GM18519 (cell line): Measurements from ENCODE around the gene MCFD2.
"Not testable (repeated sequence)": the region's sequence is repeated elsewhere in the genome, so short reads cannot be mapped to it uniquely, and the experiment has no call there.

ENCODE experiments used
- ATAC-seq: cut with Tn5 transposase; IDR thresholded peaks from one replicate; pipeline ENCODE4 v1.9.1; 2021; ENCODE audit warnings: mild to moderate bottlenecking, moderate library complexity; ENCODE audit not compliant: unreplicated experiment, low FRiP score

The MCFD2 gene

GRCh38 chr2:46904908-46905678 is 10.5 kb downstream of the MCFD2 start:
- not testable (repeated sequence) for ATAC-seq

- ATAC-seq, result not testable (repeated sequence)
Measured at GRCh38 chr2:46902980-46903379, 12.6 kb downstream of the MCFD2 start.

GRCh38 chr2:46902465-46902864 is 13.1 kb downstream of the MCFD2 start:
- ATAC-seq, result no peak

- no peak for ATAC-seq
Measured at GRCh38 chr2:46901611-46902010, 14.0 kb downstream of the MCFD2 start.

GRCh38 chr2:46900381-46900780 is 15.2 kb downstream of the MCFD2 start:
- no peak for ATAC-seq

GRCh38 chr2:46899053-46899452 is 16.6 kb downstream of the MCFD2 start:
- no peak for ATAC-seq

GRCh38 chr2:46898024-46898423 is 17.6 kb downstream of the MCFD2 start:
- ATAC-seq, result no peak

GRCh38 chr2:46893269-46893939 is 22.2 kb downstream of the MCFD2 start:
- no peak for ATAC-seq

GRCh38 chr2:46891956-46892553 is 23.6 kb downstream of the MCFD2 start:
- ATAC-seq, result no peak

GRCh38 chr2:46888421-46888952 is 27.1 kb downstream of the MCFD2 start:
- no peak for ATAC-seq

GRCh38 chr2:46887028-46887885 is 28.3 kb downstream of the MCFD2 start:
- ATAC-seq, result no peak

GRCh38 chr2:46886268-46887027 is 29.2 kb downstream of the MCFD2 start:
- ATAC-seq, result no peak

GRCh38 chr2:46885376-46885775 is 30.2 kb downstream of the MCFD2 start:
- no peak for ATAC-seq

- ATAC-seq, result no peak
Measured at GRCh38 chr2:46879511-46879910, 36.1 kb downstream of the MCFD2 start.

- no peak for ATAC-seq
Measured at GRCh38 chr2:46878886-46879285, 36.7 kb downstream of the MCFD2 start.

GRCh38 chr2:46878240-46878877 is 37.2 kb downstream of the MCFD2 start:
- no peak for ATAC-seq

GRCh38 chr2:46877619-46878113 is 37.9 kb downstream of the MCFD2 start:
- no peak for ATAC-seq

- ATAC-seq, result no peak
Measured at GRCh38 chr2:46876741-46877384, 38.7 kb downstream of the MCFD2 start.
